Endothelial cell of hepatic sinusoid (primary cell): ENCODE results near the gene ZNF462.

Experiments used
- in situ Hi-C: cut with HindIII; loops from 2 replicates; pipeline ENCODE4 v1.10.0; 2017; ENCODE audit warnings: low sequenced_read_pairs

ZNF462 gene

DNA sequence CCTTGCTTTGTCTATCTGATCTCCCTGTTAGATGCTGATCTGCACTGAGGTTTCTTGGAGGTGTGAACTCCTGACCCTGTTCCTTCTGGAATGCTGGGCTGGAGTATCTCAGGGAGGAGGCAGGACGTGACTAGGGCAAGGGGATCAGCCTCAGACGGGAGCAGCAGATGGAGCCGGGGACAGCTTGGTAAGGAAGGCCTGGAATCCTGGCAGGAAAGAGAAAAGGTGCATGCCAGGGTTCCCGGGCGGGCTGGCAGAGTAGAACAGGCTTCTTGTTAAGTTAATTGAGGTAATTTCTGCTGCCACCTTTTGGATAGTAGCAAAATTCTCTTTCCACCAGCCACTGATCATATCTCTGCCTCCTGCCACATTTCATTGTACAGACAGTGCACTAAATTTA, 180.9 kb downstream of the ZNF462 start:
- in situ Hi-C loops: no loop called here

DNA sequence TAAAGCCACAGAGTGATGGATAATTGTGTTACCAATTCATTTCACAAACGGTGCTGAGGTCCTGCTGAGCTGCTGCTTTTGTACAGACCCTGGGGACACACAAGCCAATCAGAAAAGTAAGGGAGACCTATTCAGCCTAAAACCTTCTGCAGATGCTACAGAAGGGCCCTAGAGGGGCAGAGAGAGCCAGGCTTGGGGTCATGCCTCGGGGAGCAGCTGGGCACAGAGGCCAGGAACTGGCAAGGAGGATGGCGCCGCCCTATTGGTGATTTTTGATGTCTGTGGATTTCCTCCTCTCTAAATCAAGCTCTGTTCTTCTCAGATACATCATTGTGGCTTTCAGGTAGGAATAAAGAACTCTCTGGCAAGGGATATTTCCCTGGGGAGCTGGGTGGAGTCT, 181.9 kb downstream of the ZNF462 start:
- in situ Hi-C loops: no loop called here

DNA sequence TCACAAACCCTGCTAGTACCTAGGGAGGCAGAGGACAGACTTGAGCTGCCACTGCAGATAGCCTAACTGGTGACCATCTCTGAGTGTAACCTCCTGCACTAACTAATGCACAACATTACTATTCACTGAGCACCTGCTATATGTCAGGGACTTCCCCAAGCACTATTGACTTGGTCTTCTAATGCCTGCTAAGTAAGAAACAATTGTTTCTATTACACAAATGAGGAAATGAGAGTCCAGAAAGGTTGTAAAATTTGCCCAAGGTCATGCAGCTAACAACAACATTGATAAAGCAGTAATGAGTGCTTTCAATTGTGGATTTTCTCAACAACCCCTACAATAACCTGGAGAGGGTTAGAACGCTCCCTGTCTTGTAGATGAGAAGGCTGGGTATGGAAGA, 183.7 kb downstream of the ZNF462 start:
- in situ Hi-C loops: no loop called here

- in situ Hi-C loops: no loop called here
These were observed 186.3 kb downstream of the ZNF462 start for GRCh38 chr9:107049046-107049802.

DNA sequence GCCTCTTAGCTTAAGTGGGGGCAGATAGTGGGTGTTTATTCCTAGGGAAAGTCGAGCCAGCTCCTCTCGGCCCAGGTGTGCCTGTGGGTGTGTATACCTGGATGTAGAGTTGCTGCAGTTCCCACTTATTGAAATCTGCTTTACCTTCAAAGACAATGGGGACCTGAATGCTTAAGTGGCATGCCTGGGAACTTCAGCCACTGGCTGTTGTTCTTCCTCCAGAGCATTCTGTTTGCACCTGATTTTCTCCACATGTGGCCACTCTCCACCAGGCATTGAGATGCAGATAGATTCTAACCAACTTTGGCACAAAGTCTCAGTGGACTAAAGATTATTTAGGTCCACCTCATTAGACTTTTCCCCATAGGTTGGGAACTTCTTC, 186.8 kb downstream of the ZNF462 start:
- in situ Hi-C loops: no loop called here

DNA sequence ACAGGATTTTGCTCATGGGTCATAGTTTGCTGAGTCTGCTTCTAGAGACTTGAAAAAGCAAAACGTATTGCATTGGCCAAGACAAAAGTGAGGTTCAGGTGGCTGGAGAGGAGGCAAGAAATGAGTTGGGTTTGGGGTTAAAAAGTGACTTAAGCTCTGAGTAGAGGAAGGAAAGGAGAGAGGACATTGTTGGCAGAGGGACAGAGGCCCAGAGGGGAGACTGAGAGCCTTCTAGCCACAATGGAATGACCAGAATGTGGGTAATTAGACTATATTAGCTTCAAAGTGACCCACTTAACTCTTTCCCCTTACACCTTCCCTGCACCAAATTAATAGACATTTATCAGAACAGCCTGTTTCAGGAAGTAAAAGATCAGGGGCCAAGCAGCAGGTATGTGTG, 188.4 kb downstream of the ZNF462 start:
- in situ Hi-C loops: no loop called here

- in situ Hi-C loops: no loop called here
These were observed 191.2 kb downstream of the ZNF462 start for GRCh38 chr9:107054146-107054545.

DNA sequence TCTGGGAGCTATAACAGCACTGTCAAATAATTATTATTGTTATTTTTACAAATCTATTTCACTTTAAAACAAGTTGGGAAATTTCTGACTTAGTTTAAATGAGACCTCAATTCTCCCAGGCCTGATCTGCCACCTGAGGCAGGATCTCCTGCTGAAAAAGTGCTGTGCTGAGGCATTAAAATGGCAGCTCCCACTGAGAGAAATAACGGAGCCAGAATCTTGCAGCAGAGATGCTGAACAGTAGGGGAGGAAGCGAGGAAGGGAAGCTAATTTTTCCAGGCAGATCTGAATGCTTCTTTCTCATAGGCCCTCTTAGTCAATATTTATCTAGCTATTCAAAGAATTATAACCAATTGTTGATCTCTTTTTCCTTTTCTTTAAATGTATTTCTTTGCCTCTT, 196.3 kb downstream of the ZNF462 start:
- in situ Hi-C loops: no loop called here

- in situ Hi-C loops: no loop called here
These were observed 197.1 kb downstream of the ZNF462 start for GRCh38 chr9:107060062-107060461.
